ENCODE measurements around the gene KLKB1. TPM values are rescaled to one million over a fixed set of nuclear protein-coding genes. Genes with fewer than 3 reads are reported as not detected.
"Not testable (repeated sequence)": the region's sequence is repeated elsewhere in the genome, so short reads cannot be mapped to it uniquely, and the experiment has no call there.

Gene KLKB1
- total RNA-seq, 2 experiments from 2014 or later: not detected

GRCh38 chr4:186243331-186243730 lies 16.0 kb downstream of the KLKB1 start:
- ATAC-seq (no peak), DNase-seq (no peak)
- Mint-ChIP-seq H3K4me1 (ENCODE audit: low read depth) (no peaks in the 10 kb centered on the region), H3K4me3 (no peak overlapping the region), H3K27me3 (no peaks in the 10 kb centered on the region), H3K27ac (no peak overlapping the region), H3K36me3 (ENCODE audit: low read depth) (peaks cover 5% of the 10 kb centered on the region), H3K9me3 (peaks cover 8% of the 10 kb centered on the region)
- POLR2A ChIA-PET: no interaction called here
- intact Hi-C loops (cut with micrococcal nuclease): no loop called here
- TF ChIP-seq CTCF (IDR thresholded peaks at IDR 0.05): no peak
- CTCF ChIA-PET: no interaction called here

GRCh38 chr4:186244835-186245234 lies 17.5 kb downstream of the KLKB1 start:
- intact Hi-C loops (cut with micrococcal nuclease): no loop called here
- H3K27ac Mint-ChIP-seq: no peak overlapping the region
- DNase-seq (no peak), ATAC-seq (no peak)
- no peaks in the 10 kb centered on the region for H3K27me3 Mint-ChIP-seq
- TF ChIP-seq CTCF (IDR thresholded peaks at IDR 0.05): no peak
- no peak overlapping the region for H3K4me3 Mint-ChIP-seq
- H3K36me3 Mint-ChIP-seq (ENCODE audit: low read depth): peaks cover 5% of the 10 kb centered on the region
- ChIA-PET CTCF (no interaction called here), POLR2A (no interaction called here)
- peaks cover 8% of the 10 kb centered on the region for H3K9me3 Mint-ChIP-seq
- no peaks in the 10 kb centered on the region for H3K4me1 Mint-ChIP-seq (ENCODE audit: low read depth)

GRCh38 chr4:186247062-186247752 lies 19.9 kb downstream of the KLKB1 start:
- CTCF ChIA-PET; intact Hi-C loops (cut with micrococcal nuclease); ATAC-seq: not testable (repeated sequence)

GRCh38 chr4:186248643-186249042 lies 21.3 kb downstream of the KLKB1 start:
- ATAC-seq (no peak), DNase-seq (no peak)
- no peak for TF ChIP-seq CTCF (IDR thresholded peaks at IDR 0.05)
- POLR2A ChIA-PET: no interaction called here
- intact Hi-C loops (cut with micrococcal nuclease): no loop called here
- Mint-ChIP-seq H3K27ac (no peak overlapping the region), H3K4me3 (no peak overlapping the region), H3K27me3 (no peaks in the 10 kb centered on the region), H3K36me3 (ENCODE audit: low read depth) (peaks cover 7% of the 10 kb centered on the region), H3K9me3 (peaks cover 8% of the 10 kb centered on the region), H3K4me1 (ENCODE audit: low read depth) (no peaks in the 10 kb centered on the region)
- CTCF ChIA-PET: no interaction called here

More at GRCh38 chr4:186247062-186247752, 19.9 kb downstream of the KLKB1 start:
- H3K36me3 Mint-ChIP-seq (ENCODE audit: low read depth); H3K27ac Mint-ChIP-seq; DNase-seq; H3K4me1 Mint-ChIP-seq (ENCODE audit: low read depth); H3K4me3 Mint-ChIP-seq; H3K9me3 Mint-ChIP-seq; H3K27me3 Mint-ChIP-seq; POLR2A ChIA-PET: not testable (repeated sequence)

GRCh38 chr4:186249785-186250754 lies 22.8 kb downstream of the KLKB1 start:
- POLR2A ChIA-PET: no interaction called here
- Mint-ChIP-seq H3K36me3 (ENCODE audit: low read depth) (peaks cover 7% of the 10 kb centered on the region), H3K27ac (no peak overlapping the region), H3K4me1 (ENCODE audit: low read depth) (no peaks in the 10 kb centered on the region), H3K9me3 (peaks cover 8% of the 10 kb centered on the region), H3K27me3 (no peaks in the 10 kb centered on the region), H3K4me3 (no peak overlapping the region)
- intact Hi-C loops (cut with micrococcal nuclease): no loop called here
- DNase-seq (no peak), ATAC-seq (no peak)
- CTCF ChIA-PET: no interaction called here
- TF ChIP-seq CTCF (IDR thresholded peaks at IDR 0.05): no peak

All from activated CD8-positive, alpha-beta T cell treated with anti-CD3 and anti-CD28 coated beads for 36 hours (primary cell).